ENCODE data around the gene LRP2.

GRCh38 chr2:169260246-169260645 lies 102.1 kb downstream of the LRP2 start:
- no peak for TF ChIP-seq RAD21 (IDR thresholded peaks at IDR 0.05; ENCODE audit: low read length)
- TF ChIP-seq CTCF (IDR thresholded peaks at IDR 0.05): no peak
- TF ChIP-seq POLR2AphosphoS5 (IDR thresholded peaks at IDR 0.05; ENCODE audit: low read depth, low read length): no peak
- no peak for TF ChIP-seq USF1 (IDR thresholded peaks at IDR 0.05; ENCODE audit: borderline replicate concordance, low read depth)
- no peak for TF ChIP-seq MAX (IDR thresholded peaks at IDR 0.05; ENCODE audit: low read depth)
